ENCODE results near the gene SHC3. TPM values are rescaled to one million over a fixed set of nuclear protein-coding genes. Genes with fewer than 3 reads are reported as not detected.

SHC3 gene
- total and polyA plus RNA-seq, 2 of the 4 experiments (the other 2 are of a cell fraction) = 4.5 to 13.3 TPM

DNA sequence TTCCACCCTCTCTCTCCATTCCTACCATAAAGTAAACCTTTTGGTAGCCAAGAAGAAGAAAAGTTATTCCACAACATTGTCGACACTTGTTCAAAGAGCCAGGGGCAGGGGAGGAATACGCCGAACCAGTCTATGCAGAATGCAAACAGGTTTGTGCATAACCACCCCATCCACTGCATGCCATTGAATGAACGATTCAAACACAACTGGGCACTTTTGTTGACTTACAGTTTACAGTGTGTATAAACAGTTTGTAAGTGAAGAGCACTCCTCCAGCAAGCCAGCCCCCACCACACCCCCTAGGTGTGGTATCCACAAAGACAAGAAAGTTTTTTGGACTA is 194.1 kb downstream of the SHC3 start:
- H3K14ac ChIP-seq (replicated peaks; ENCODE audit: low read depth, low read length) = no peak overlapping the region
- no peak overlapping the region for H2BK20ac ChIP-seq (ENCODE audit: low read depth, low read length)
- no peak overlapping the region for H4K5ac ChIP-seq (ENCODE audit: low read depth, low read length)
- H3K23ac ChIP-seq (ENCODE audit: low read depth, low read length) = no peak overlapping the region
- ChIA-PET POLR2A (ENCODE audit: unreplicated experiment) (no interaction called here), CTCF (no interaction called here)
- no peak overlapping the region for H2AFZ ChIP-seq (replicated peaks; ENCODE audit: low read length, poor library complexity)
- H3K9me1 ChIP-seq (ENCODE audit: insufficient read depth, low read length) = no peaks in the 10 kb centered on the region; the same call in 1 of the 2 replicates
- in situ Hi-C loops (cut with MboI; ENCODE audit: low sequenced_read_pairs) = no loop called here
- no peaks in the 10 kb centered on the region for H3K9me3 ChIP-seq (ENCODE audit: control insufficient read depth, insufficient read depth, low read length)
- H2AK5ac ChIP-seq (ENCODE audit: low read depth, low read length) = no peak overlapping the region
- H3K4ac ChIP-seq (ENCODE audit: low read depth, low read length) = no peak overlapping the region
- H3K79me1 ChIP-seq (ENCODE audit: low read depth in 1 of 2, low read length in 2 of 2) = no peaks in the 10 kb centered on the region
- no peak overlapping the region for H4K8ac ChIP-seq (ENCODE audit: low read depth in 2 of 2, low read length in 2 of 2)
- H3K36me3 ChIP-seq (ENCODE audit: control insufficient read depth, insufficient read depth, low read length) = no peaks in the 10 kb centered on the region
- H2AK9ac ChIP-seq (replicated peaks; ENCODE audit: low read depth, low read length, poor library complexity) = no peak overlapping the region
- H3K56ac ChIP-seq (ENCODE audit: extremely low read depth, insufficient read depth, low read length) = no peak overlapping the region
- H3K27ac ChIP-seq (ENCODE audit: insufficient read depth, low read length) = no peak overlapping the region
- no CpG with 5 or more reads among the region's 4 CpGs for WGBS, 2 experiments (ENCODE audit: extremely low coverage in 2 of 2, insufficient read length in 1 of 2)
- DNase-seq = no peak
- H2BK5ac ChIP-seq (ENCODE audit: low read depth, low read length, poor library complexity, severe bottlenecking) = no peak overlapping the region
- H3K4me1 ChIP-seq (ENCODE audit: control insufficient read depth, insufficient read depth, low read length) = peaks cover 5% of the 10 kb centered on the region
- intact Hi-C loops (cut with micrococcal nuclease) = no loop called here
- H3K4me2 ChIP-seq (ENCODE audit: low read depth, low read length) = no peak overlapping the region
- H3K27me3 ChIP-seq (ENCODE audit: control insufficient read depth, insufficient read depth, low read length) = no peaks in the 10 kb centered on the region; the same call in 1 of the 2 replicates
- no TSS peak for BruUV-seq (replicated peaks)
- no peaks in the 10 kb centered on the region for H4K20me1 ChIP-seq (ENCODE audit: insufficient read depth, low read length)
- H2BK15ac ChIP-seq (ENCODE audit: low read depth, low read length) = no peak overlapping the region
- H3K4me3 ChIP-seq (ENCODE audit: insufficient read depth, low read depth, low read length) = no peak overlapping the region
- H3K9ac ChIP-seq (ENCODE audit: low read depth, low read length) = no peak overlapping the region
- dilution Hi-C loops (cut with HindIII; ENCODE audit: low sequenced_read_pairs, unreplicated experiment) = loop anchor here (25.0 kb wide), 1 partner anchor 347 kb away; no protein-coding TSS in a partner anchor
- H3K18ac ChIP-seq (ENCODE audit: low read depth, low read length) = no peak overlapping the region
- ATAC-seq (ENCODE audit: low read depth) = no peak
- H2BK120ac ChIP-seq (ENCODE audit: low read depth, low read length) = no peak overlapping the region
- TF ChIP-seq NFE2L2 (IDR thresholded peaks at IDR 0.05; ENCODE audit: low read depth, low read length) (no peak), CTCF (conservative IDR thresholded peaks at IDR 0.05; ENCODE audit: low read depth, low read length) (no peak), RAD21 (IDR thresholded peaks at IDR 0.05; ENCODE audit: low read length) (no peak), FOS (IDR thresholded peaks at IDR 0.05; ENCODE audit: low read depth, low read length) (no peak), MXI1 (IDR thresholded peaks at IDR 0.05; ENCODE audit: borderline replicate concordance, low read depth, low read length) (no peak), POLR2A (IDR thresholded peaks at IDR 0.05; ENCODE audit: low read depth, low read length) (no peak), RFX5 (IDR thresholded peaks at IDR 0.05; ENCODE audit: low read depth, low read length) (no peak)
- no peak overlapping the region for H4K91ac ChIP-seq (ENCODE audit: insufficient read depth, low read depth, low read length)
